ENCODE measurements around the gene TRDN. TPM values are rescaled to one million over a fixed set of nuclear protein-coding genes. Genes with fewer than 3 reads are reported as not detected.

TRDN gene
- total and polyA plus RNA-seq, 9 donors = under 0.01 to 7.8 (median 1.3) TPM; not detected in 1

DNA sequence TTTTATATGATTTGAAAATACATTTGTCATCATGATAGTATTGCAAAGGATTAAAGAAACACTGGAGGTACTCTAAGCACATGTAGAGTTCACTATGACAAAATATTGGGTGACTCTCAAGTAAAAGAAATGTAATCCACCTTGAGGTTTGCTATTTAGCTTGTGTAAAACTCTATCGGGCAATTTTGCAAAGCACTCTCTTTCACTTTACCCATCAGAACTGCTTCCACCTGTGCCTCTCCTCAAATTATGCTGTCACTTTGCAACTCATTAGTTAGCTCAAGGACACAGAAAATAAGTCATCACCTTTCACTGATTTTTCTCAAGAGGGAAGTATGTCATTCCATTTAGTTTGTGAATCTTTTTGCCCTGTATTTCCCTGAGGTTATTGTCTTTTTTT lies 14.0 kb downstream of the TRDN start:
- intact Hi-C loops (cut with DNase I) = no loop called here
- no peak overlapping the region for H3K27ac ChIP-seq
- TF ChIP-seq CTCF (IDR thresholded peaks at IDR 0.05) (no peak), POLR2A (IDR thresholded peaks at IDR 0.05) (no peak), EP300 (IDR thresholded peaks at IDR 0.05) (no peak)
- H3K4me3 ChIP-seq = no peak overlapping the region
- no peaks in the 10 kb centered on the region for H3K9me3 ChIP-seq
- no peak for DNase-seq
- no peaks in the 10 kb centered on the region for H3K4me1 ChIP-seq (ENCODE audit: insufficient read depth)
- H3K27me3 ChIP-seq = no peaks in the 10 kb centered on the region
- 78 to 91% (median 86%) methylated on average over 1 of the region's 1 CpG for WGBS, 3 donors
- no peaks in the 10 kb centered on the region for H3K36me3 ChIP-seq

DNA sequence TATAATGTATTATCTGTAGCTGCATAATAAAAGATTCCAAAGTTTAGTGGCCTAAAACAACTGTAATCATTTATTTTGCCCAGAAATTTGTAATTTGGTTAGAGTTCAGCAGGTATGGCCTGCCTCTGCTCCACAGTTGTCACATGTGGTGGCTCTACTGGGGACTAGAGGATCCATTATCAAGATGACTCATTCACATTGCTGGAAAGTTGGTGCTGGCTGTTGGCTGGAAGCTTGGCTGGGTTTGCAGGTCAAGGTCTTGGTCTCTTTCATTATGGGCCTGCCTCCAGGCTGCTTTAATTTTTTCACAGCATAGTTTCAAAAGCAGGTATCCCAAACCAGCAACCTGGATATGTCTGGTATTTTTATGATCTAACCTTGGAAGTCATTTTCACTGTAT lies 17.6 kb downstream of the TRDN start:
- Histone ChIP-seq H3K4me1 (ENCODE audit: insufficient read depth) (no peaks in the 10 kb centered on the region), H3K4me3 (no peak overlapping the region), H3K9me3 (no peaks in the 10 kb centered on the region), H3K27me3 (no peaks in the 10 kb centered on the region), H3K36me3 (no peaks in the 10 kb centered on the region), H3K27ac (no peak overlapping the region)
- intact Hi-C loops (cut with DNase I) = no loop called here
- DNase-seq = no peak
- TF ChIP-seq CTCF (IDR thresholded peaks at IDR 0.05) = no peak
- TF ChIP-seq EP300 (IDR thresholded peaks at IDR 0.05) = no peak
- TF ChIP-seq POLR2A (IDR thresholded peaks at IDR 0.05) = no peak

DNA sequence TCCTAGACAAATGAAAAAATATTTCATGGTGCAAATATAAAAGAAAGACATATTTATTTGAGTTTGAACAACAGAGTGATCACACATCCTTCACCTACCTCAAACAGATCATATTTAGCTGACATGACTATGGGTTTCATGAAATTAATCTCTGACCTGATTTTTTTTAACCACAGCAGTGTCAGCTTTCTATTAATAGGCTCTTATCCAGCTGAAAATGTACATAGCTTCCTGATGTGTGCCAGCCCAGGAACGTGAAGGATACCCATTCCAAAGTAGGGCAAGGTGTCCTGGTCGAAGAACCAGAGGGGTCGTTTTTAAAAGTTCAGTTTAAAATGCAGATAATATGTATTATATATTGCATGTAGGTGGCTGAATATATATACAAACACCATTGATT lies 19.8 kb downstream of the TRDN start:
- Histone ChIP-seq H3K27me3 (peaks cover 2% of the 10 kb centered on the region), H3K27ac (no peak overlapping the region), H3K4me1 (ENCODE audit: insufficient read depth) (no peaks in the 10 kb centered on the region), H3K36me3 (no peaks in the 10 kb centered on the region), H3K4me3 (no peak overlapping the region), H3K9me3 (no peaks in the 10 kb centered on the region)
- 66 to 67% (median 67%) methylated on average over 3 of the region's 3 CpGs for WGBS, 3 donors
- intact Hi-C loops (cut with DNase I) = no loop called here
- TF ChIP-seq POLR2A (IDR thresholded peaks at IDR 0.05) (no peak), CTCF (IDR thresholded peaks at IDR 0.05) (no peak), EP300 (IDR thresholded peaks at IDR 0.05) (no peak)
- DNase-seq = no peak

- H3K9me3 ChIP-seq = no peaks in the 10 kb centered on the region
- no peak for DNase-seq
- no peak for TF ChIP-seq CTCF (IDR thresholded peaks at IDR 0.05)
- no peak for TF ChIP-seq EP300 (IDR thresholded peaks at IDR 0.05)
- no peak for TF ChIP-seq POLR2A (IDR thresholded peaks at IDR 0.05)
- no peak overlapping the region for H3K4me3 ChIP-seq
- intact Hi-C loops (cut with DNase I) = no loop called here
- H3K4me1 ChIP-seq (ENCODE audit: insufficient read depth) = no peaks in the 10 kb centered on the region
- no peaks in the 10 kb centered on the region for H3K36me3 ChIP-seq
- no peak overlapping the region for H3K27ac ChIP-seq
- H3K27me3 ChIP-seq = peaks cover 2% of the 10 kb centered on the region
- 75 to 76% (median 75%) methylated on average over 5 of the region's 5 CpGs for WGBS, 3 donors
Measured at GRCh38 chr6:123616016-123616415, 20.7 kb downstream of the TRDN start.

DNA sequence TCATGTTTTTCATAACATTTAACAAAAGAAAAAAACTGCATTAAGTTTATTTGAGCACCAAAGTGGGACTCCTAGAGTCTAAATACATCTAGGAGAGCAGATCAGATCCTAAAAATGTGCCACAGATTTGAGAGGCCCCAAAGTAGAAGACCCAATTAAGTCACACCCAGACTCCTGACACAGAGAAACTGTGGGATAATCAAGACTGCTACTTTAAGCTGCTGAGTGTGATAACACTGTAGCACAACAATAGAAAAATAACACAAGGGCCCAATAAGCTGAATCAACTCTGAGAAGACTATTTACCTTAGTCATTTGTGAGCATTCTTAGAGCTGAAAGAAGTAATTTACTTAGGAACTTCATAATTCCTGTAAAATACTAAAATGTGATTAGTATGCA lies 26.0 kb downstream of the TRDN start:
- DNase-seq = no peak
- peaks cover 2% of the 10 kb centered on the region for H3K27me3 ChIP-seq
- no peaks in the 10 kb centered on the region for H3K4me1 ChIP-seq (ENCODE audit: insufficient read depth)

More for the DNA sequence above, 26.0 kb downstream of the TRDN start:
- Histone ChIP-seq H3K4me3 (no peak overlapping the region), H3K36me3 (no peaks in the 10 kb centered on the region), H3K27ac (no peak overlapping the region), H3K9me3 (no peaks in the 10 kb centered on the region)
- TF ChIP-seq POLR2A (IDR thresholded peaks at IDR 0.05) = no peak
- no peak for TF ChIP-seq CTCF (IDR thresholded peaks at IDR 0.05)
- TF ChIP-seq EP300 (IDR thresholded peaks at IDR 0.05) = no peak
- intact Hi-C loops (cut with DNase I) = no loop called here

Data from ovary (tissue), 9 donors.